Liver (tissue), 9 donors: Measurements from ENCODE around the gene CFAP100. TPM values are rescaled to one million over a fixed set of nuclear protein-coding genes. Genes with fewer than 3 reads are reported as not detected.

Source experiments
- DNase-seq: peaks from one replicate; pipeline ENCODE4 v3.0.0-alpha.2; 2017; ENCODE audit warnings: low spot score
- H3K27ac ChIP-seq, 2 donors: one replicate each; pipeline ENCODE4 v1.7.0; 2013; ENCODE audit warnings: inconsistent platforms in 2 of 2, low read length in 2 of 2, control low read depth in 1 of 2, low read depth in 1 of 2, mild to moderate bottlenecking in 1 of 2
- H3K27me3 ChIP-seq, 4 donors: one replicate each; pipeline versions ENCODE4 v1.6.1 to v1.7.0; 2013; ENCODE audit warnings: low read length in 3 of 4, inconsistent platforms in 1 of 4, mild to moderate bottlenecking in 1 of 4, moderate library complexity in 1 of 4; ENCODE audit not compliant: control insufficient read depth in 4 of 4, insufficient read depth in 4 of 4
- H3K36me3 ChIP-seq, 4 donors: one replicate each; pipeline versions ENCODE4 v1.6.1 to v1.7.0; 2013; ENCODE audit warnings: low read length in 3 of 4, mild to moderate bottlenecking in 3 of 4, low read depth in 1 of 4, moderate library complexity in 1 of 4; ENCODE audit not compliant: control insufficient read depth in 4 of 4, insufficient read depth in 3 of 4
- H3K4me1 ChIP-seq, 4 donors: one replicate each; pipeline versions ENCODE4 v1.6.1 to v1.7.0; 2013; ENCODE audit warnings: low read length in 3 of 4, mild to moderate bottlenecking in 3 of 4, moderate library complexity in 1 of 4; ENCODE audit not compliant: control insufficient read depth in 4 of 4, insufficient read depth in 4 of 4
- H3K4me3 ChIP-seq, 3 donors: one replicate each; pipeline versions ENCODE4 v1.6.1 to v1.7.0; 2013; ENCODE audit warnings: low read length in 3 of 3, control low read depth in 1 of 3, low read depth in 1 of 3, mild to moderate bottlenecking in 1 of 3
- H3K9ac ChIP-seq, 2 donors: one replicate each; pipeline ENCODE4 v1.7.0; 2013; ENCODE audit warnings: low read length in 2 of 2, mild to moderate bottlenecking in 2 of 2, moderate library complexity in 2 of 2, control low read depth in 1 of 2, low read depth in 1 of 2
- H3K9me3 ChIP-seq, 4 donors: one replicate each; pipeline versions ENCODE4 v1.6.1 to v1.7.0; 2013; ENCODE audit warnings: low read length in 3 of 4; ENCODE audit not compliant: control insufficient read depth in 4 of 4
- EGR1 ChIP-seq, 2 donors: IDR thresholded peaks; 2 replicates each; pipeline ENCODE4 v1.6.1; 2016 to 2018; ENCODE audit warnings: antibody characterized with exemption in 2 of 2, low read depth in 2 of 2
- FOXA1 ChIP-seq: IDR thresholded peaks from 2 replicates; pipeline ENCODE4 v1.6.1; 2016; ENCODE audit warnings: antibody characterized with exemption
- FOXA2 ChIP-seq: IDR thresholded peaks from 2 replicates; pipeline ENCODE4 v1.6.1; 2016; ENCODE audit warnings: antibody characterized with exemption
- GABPA ChIP-seq, 2 donors: IDR thresholded peaks in 1 of 2; conservative IDR thresholded peaks in 1 of 2; 2 replicates each; pipeline ENCODE4 v1.6.1; 2016; ENCODE audit warnings: antibody characterized with exemption in 2 of 2, mild to moderate bottlenecking in 1 of 2, moderate library complexity in 1 of 2
- HNF4A ChIP-seq, 2 donors: conservative IDR thresholded peaks; 2 replicates each; pipeline ENCODE4 v1.6.1; 2016; ENCODE audit warnings: antibody characterized with exemption in 2 of 2, mild to moderate bottlenecking in 2 of 2
- HNF4G ChIP-seq: IDR thresholded peaks from 2 replicates; pipeline ENCODE4 v1.6.1; 2016; ENCODE audit warnings: antibody characterized with exemption
- JUND ChIP-seq, 2 donors: IDR thresholded peaks; 2 replicates each; pipeline ENCODE4 v1.6.1; 2016; ENCODE audit warnings: antibody characterized with exemption in 2 of 2
- NR2F2 ChIP-seq: IDR thresholded peaks from 2 replicates; pipeline ENCODE4 v1.6.1; 2016; ENCODE audit warnings: antibody characterized with exemption
- RAD21 ChIP-seq, 2 donors: IDR thresholded peaks; 2 replicates each; pipeline ENCODE4 v1.6.1; 2016; ENCODE audit warnings: antibody characterized with exemption in 2 of 2, mild to moderate bottlenecking in 2 of 2
- RXRA ChIP-seq, 2 donors: IDR thresholded peaks; 2 replicates each; pipeline ENCODE4 v1.6.1; 2017 to 2018; ENCODE audit warnings: antibody characterized with exemption in 2 of 2, mild to moderate bottlenecking in 1 of 2
- SP1 ChIP-seq: IDR thresholded peaks from 2 replicates; pipeline ENCODE4 v1.6.1; 2018; ENCODE audit warnings: antibody characterized with exemption, mild to moderate bottlenecking
- TAF1 ChIP-seq: conservative IDR thresholded peaks from 2 replicates; pipeline ENCODE4 v1.6.1; 2016; ENCODE audit warnings: antibody characterized with exemption, mild to moderate bottlenecking
- YY1 ChIP-seq: IDR thresholded peaks from 2 replicates; pipeline ENCODE4 v1.6.1; 2016; ENCODE audit warnings: antibody characterized with exemption, mild to moderate bottlenecking
- WGBS: extraction: QIAGEN DNeasy Blood & Tissue Kit; methylation state at CpG from one replicate; pipeline ENCODE4 v1.1.7; 2013; 5-methylcytosine and 5-hydroxymethylcytosine counted together
- polyA plus RNA-seq, 2 donors: library from polyadenylated mRNA; stranded (reverse) in 1 of 2; unstranded in 1 of 2; fragments of 200-250 nt in 1 of 2; fragments of >200 nt in 1 of 2; fragmentation: Nextera tagmentation in 1 of 2; extraction: Ambion mirVana in 1 of 2; gene quantifications; one replicate each; pipeline versions ENCODE4 v1.2.1 to v1.2.3, GENCODE V29; 2013 to 2015
- total RNA-seq, 2 donors: library from RNA; depleted of rRNA; stranded (reverse); fragments of >200 nt; gene quantifications; one replicate each; pipeline ENCODE4 v1.2.3, GENCODE V29; 2014
- TF ChIP-seq, protein P1 (sequence below): IDR thresholded peaks from 2 replicates; pipeline ENCODE4 v1.6.1; 2016; ENCODE audit warnings: antibody characterized with exemption
- TF ChIP-seq, protein P2 (sequence below): IDR thresholded peaks from 2 replicates; pipeline ENCODE4 v1.6.1; 2016; ENCODE audit warnings: antibody characterized with exemption, mild to moderate bottlenecking
- TF ChIP-seq, protein P3 (sequence below): IDR thresholded peaks from 2 replicates; pipeline ENCODE4 v1.6.1; 2016; ENCODE audit warnings: antibody characterized with exemption
- TF ChIP-seq, protein P4 (sequence below): fragments of 150-350 bp; IDR thresholded peaks from 2 replicates; pipeline ENCODE4 v1.5.1; 2017; ENCODE audit warnings: improper control_type of control experiment, low read depth, low read length; ENCODE audit not compliant: missing input control
- TF ChIP-seq, protein P5 (sequence below): IDR thresholded peaks from 2 replicates; pipeline ENCODE4 v1.6.1; 2016; ENCODE audit warnings: antibody characterized with exemption
- donor health status: healthy.
- donor health status: healthy.
- donor health status: healthy.
- donor health status: healthy.
- donor health status: healthy.

The CFAP100 gene
- total and polyA plus RNA-seq, 4 donors: not detected

DNA sequence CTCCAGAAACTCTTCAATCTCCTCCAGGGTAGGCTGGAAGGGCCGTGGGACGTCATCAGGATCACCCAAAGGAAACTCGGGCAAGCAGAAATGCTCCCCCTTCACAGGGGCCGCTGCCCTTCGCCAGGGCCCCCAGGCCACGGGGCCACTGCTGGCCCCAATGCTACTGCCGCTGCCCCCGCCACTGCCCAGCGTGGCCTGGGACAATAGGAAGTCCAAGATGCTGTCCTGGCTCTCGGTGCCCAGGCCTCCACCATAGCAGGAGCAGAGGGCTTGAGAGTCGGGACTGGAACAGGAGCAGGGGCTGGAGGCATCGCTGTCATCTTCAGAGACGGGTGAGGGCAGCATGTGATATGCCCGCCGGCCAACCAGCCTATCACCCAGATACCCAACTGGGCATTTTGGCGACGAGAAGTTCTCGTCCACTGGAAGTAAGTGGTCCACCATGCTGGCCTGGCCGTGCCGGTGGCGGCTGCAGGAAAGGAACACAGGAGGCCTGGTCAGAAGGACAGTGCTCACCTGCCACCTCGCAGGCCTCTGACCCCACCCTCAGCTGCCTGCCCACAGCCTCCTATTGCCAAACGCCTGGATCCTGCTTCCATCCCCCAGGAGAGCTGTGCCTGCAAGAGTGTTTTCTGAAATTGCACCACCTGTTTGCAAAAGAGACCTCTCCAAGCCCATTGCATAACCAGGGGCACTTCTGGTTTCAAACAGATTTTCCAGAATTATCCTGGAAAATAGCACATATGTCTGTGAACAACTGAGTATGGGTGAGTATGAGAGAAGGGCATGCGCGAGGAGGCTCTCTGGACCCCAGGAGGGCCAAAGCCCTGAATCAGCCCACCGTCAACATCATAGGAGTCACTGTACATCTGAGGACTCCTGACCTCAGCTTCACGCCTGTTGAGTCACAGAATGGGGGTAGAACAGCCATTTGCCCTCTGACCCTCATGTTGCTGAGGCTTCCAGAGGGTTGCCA is 41.9 kb upstream of the CFAP100 start:
- Histone ChIP-seq H3K4me1 (peaks cover 14 to 74% (median 53%) of the 10 kb centered on the region in 4 donors), H3K9me3 (no peaks in the 10 kb centered on the region), H3K9ac (peak overlapping the region; percentile 61 to 89), H3K27me3 (no peaks in the 10 kb centered on the region), H3K4me3 (peak overlapping the region; percentile 44 to 87 (median 70)), H3K27ac (peak overlapping the region; percentile 88 to 99), H3K36me3 (peaks cover 0 to 7% (median 0%) of the 10 kb centered on the region in 4 donors)
- DNase-seq: no peak
- TF ChIP-seq GABPA (IDR thresholded peaks at IDR 0.05 in 1 of 2, conservative IDR thresholded peaks at IDR 0.05 in 1 of 2): peak in 1 of 2 donors; percentile 50
- peak; percentile 83 to 87 for TF ChIP-seq HNF4A (conservative IDR thresholded peaks at IDR 0.05)
- TF ChIP-seq RAD21 (IDR thresholded peaks at IDR 0.05): peak; percentile 41 to 63
- TF ChIP-seq TAF1: no peak
- peak; percentile 68 for TF ChIP-seq YY1
- TF ChIP-seq, protein P1, sequence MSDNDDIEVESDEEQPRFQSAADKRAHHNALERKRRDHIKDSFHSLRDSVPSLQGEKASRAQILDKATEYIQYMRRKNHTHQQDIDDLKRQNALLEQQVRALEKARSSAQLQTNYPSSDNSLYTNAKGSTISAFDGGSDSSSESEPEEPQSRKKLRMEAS: peak; percentile 79
- TF ChIP-seq, protein P2, sequence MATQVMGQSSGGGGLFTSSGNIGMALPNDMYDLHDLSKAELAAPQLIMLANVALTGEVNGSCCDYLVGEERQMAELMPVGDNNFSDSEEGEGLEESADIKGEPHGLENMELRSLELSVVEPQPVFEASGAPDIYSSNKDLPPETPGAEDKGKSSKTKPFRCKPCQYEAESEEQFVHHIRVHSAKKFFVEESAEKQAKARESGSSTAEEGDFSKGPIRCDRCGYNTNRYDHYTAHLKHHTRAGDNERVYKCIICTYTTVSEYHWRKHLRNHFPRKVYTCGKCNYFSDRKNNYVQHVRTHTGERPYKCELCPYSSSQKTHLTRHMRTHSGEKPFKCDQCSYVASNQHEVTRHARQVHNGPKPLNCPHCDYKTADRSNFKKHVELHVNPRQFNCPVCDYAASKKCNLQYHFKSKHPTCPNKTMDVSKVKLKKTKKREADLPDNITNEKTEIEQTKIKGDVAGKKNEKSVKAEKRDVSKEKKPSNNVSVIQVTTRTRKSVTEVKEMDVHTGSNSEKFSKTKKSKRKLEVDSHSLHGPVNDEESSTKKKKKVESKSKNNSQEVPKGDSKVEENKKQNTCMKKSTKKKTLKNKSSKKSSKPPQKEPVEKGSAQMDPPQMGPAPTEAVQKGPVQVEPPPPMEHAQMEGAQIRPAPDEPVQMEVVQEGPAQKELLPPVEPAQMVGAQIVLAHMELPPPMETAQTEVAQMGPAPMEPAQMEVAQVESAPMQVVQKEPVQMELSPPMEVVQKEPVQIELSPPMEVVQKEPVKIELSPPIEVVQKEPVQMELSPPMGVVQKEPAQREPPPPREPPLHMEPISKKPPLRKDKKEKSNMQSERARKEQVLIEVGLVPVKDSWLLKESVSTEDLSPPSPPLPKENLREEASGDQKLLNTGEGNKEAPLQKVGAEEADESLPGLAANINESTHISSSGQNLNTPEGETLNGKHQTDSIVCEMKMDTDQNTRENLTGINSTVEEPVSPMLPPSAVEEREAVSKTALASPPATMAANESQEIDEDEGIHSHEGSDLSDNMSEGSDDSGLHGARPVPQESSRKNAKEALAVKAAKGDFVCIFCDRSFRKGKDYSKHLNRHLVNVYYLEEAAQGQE: peak; percentile 47
- TF ChIP-seq SP1: peak; percentile 88
- peak; percentile 65 for TF ChIP-seq HNF4G
- no peak for TF ChIP-seq FOXA1
- TF ChIP-seq, protein P3, sequence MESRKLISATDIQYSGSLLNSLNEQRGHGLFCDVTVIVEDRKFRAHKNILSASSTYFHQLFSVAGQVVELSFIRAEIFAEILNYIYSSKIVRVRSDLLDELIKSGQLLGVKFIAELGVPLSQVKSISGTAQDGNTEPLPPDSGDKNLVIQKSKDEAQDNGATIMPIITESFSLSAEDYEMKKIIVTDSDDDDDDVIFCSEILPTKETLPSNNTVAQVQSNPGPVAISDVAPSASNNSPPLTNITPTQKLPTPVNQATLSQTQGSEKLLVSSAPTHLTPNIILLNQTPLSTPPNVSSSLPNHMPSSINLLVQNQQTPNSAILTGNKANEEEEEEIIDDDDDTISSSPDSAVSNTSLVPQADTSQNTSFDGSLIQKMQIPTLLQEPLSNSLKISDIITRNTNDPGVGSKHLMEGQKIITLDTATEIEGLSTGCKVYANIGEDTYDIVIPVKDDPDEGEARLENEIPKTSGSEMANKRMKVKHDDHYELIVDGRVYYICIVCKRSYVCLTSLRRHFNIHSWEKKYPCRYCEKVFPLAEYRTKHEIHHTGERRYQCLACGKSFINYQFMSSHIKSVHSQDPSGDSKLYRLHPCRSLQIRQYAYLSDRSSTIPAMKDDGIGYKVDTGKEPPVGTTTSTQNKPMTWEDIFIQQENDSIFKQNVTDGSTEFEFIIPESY: peak; percentile 80
- peak; percentile 92 to 94 for TF ChIP-seq RXRA (IDR thresholded peaks at IDR 0.05)
- TF ChIP-seq, protein P4, sequence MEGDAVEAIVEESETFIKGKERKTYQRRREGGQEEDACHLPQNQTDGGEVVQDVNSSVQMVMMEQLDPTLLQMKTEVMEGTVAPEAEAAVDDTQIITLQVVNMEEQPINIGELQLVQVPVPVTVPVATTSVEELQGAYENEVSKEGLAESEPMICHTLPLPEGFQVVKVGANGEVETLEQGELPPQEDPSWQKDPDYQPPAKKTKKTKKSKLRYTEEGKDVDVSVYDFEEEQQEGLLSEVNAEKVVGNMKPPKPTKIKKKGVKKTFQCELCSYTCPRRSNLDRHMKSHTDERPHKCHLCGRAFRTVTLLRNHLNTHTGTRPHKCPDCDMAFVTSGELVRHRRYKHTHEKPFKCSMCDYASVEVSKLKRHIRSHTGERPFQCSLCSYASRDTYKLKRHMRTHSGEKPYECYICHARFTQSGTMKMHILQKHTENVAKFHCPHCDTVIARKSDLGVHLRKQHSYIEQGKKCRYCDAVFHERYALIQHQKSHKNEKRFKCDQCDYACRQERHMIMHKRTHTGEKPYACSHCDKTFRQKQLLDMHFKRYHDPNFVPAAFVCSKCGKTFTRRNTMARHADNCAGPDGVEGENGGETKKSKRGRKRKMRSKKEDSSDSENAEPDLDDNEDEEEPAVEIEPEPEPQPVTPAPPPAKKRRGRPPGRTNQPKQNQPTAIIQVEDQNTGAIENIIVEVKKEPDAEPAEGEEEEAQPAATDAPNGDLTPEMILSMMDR: no peak
- TF ChIP-seq NR2F2: peak; percentile 76
- TF ChIP-seq, protein P5, sequence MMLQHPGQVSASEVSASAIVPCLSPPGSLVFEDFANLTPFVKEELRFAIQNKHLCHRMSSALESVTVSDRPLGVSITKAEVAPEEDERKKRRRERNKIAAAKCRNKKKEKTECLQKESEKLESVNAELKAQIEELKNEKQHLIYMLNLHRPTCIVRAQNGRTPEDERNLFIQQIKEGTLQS: peak; percentile 91
- peak; percentile 27 for TF ChIP-seq FOXA2
- peak in 1 of 2 donors; percentile 58 for TF ChIP-seq EGR1 (IDR thresholded peaks at IDR 0.05; ENCODE audit: low read depth in 2 of 2)
- TF ChIP-seq JUND (IDR thresholded peaks at IDR 0.05): peak; percentile 72 to 76
- 36% methylated on average over 27 of the region's 27 CpGs for WGBS
